ENCODE measurements around the gene SYT8. TPM values are rescaled to one million over a fixed set of nuclear protein-coding genes. Genes with fewer than 3 reads are reported as not detected.

SYT8 gene
- total RNA-seq, 1 experiment from 2014 or later = not detected

DNA sequence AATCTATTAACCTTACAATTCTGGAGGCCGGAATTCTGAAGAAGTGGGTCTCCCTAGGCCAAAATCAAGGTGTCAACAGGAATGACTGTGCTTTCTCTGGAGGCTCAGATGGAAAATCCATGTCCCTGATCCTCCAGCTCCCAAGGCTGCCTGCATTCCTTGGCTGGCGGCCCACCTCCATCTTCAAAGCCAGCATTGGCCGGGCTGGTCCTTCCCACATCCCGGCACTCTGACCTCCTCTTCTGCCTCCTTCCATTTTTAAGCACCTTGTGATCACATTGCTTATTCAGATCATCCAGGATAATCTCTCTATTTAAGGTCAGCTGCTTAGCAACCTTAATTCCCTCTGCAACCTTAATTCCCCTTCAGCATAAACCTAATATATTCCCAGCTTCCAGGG is 48.3 kb upstream of the SYT8 start:
- peaks cover 0 to 4% (median 0%) of the 10 kb centered on the region in 3 experiments; a peak in 2 of 7 replicates for H3K36me3 Mint-ChIP-seq (ENCODE audit: insufficient read depth in 1 of 3, low read depth in 3 of 3)
- H3K23me2 ChIP-seq (ENCODE audit: insufficient read length, low read depth, low read length, poor library complexity, severe bottlenecking) = no peaks in the 10 kb centered on the region
- H3K4me1 ChIP-seq (ENCODE audit: insufficient read depth, low read length) = no peaks in the 10 kb centered on the region
- no peak overlapping the region for H3K4me2 ChIP-seq (ENCODE audit: insufficient read depth, insufficient read length, low read length)
- no peak overlapping the region for H3K9ac ChIP-seq (ENCODE audit: extremely low read depth, insufficient read length, low read length)
- no peak overlapping the region for H3K27ac Mint-ChIP-seq
- no peak overlapping the region for H2BK12ac ChIP-seq (ENCODE audit: insufficient read length, low read depth, low read length)
- no CpG with 5 or more reads among the region's 4 CpGs for WGBS (ENCODE audit: extremely low coverage, insufficient read length, low lambda C conversion rate)
- H3K9me3 Mint-ChIP-seq = peaks cover 0 to 11% of the 10 kb centered on the region in 2 experiments; a peak in 3 of 5 replicates
- H4K8ac ChIP-seq (replicated peaks; ENCODE audit: insufficient read length, low read depth, low read length) = no peak overlapping the region
- H3T11ph ChIP-seq (ENCODE audit: low read length) = no peak overlapping the region
- H2BK5ac ChIP-seq (ENCODE audit: insufficient read length, low read length) = no peak overlapping the region
- H3K4ac ChIP-seq (ENCODE audit: low read depth, low read length) = no peak overlapping the region
- H3K4me1 Mint-ChIP-seq = peaks cover 20 to 26% of the 10 kb centered on the region in 2 experiments
- H3K9me3 ChIP-seq (ENCODE audit: control insufficient read depth, low read depth, low read length) = no peaks in the 10 kb centered on the region
- peaks cover 47% of the 10 kb centered on the region for H3K27me3 Mint-ChIP-seq (ENCODE audit: low read depth)
- H3K18ac ChIP-seq (ENCODE audit: insufficient read length, low read depth, low read length) = no peak overlapping the region
- TF ChIP-seq CTCF (conservative IDR thresholded peaks at IDR 0.05) = no peak
- no peak overlapping the region for H3K23ac ChIP-seq (ENCODE audit: insufficient read length, low read depth, low read length)
- H2BK15ac ChIP-seq (ENCODE audit: low read depth, low read length) = no peak overlapping the region
- no peaks in the 10 kb centered on the region for H4K20me1 ChIP-seq (ENCODE audit: control insufficient read depth, insufficient read depth, insufficient read length)
- H2AFZ ChIP-seq (ENCODE audit: low read length) = no peak overlapping the region
- no peaks in the 10 kb centered on the region for H3K27me3 ChIP-seq (ENCODE audit: insufficient read depth, low read length)
- H3K79me2 ChIP-seq (ENCODE audit: insufficient read depth, low read length) = no peaks in the 10 kb centered on the region
- no peak overlapping the region for H4K91ac ChIP-seq (ENCODE audit: insufficient read length, low read depth, low read length)
- H2BK120ac ChIP-seq (ENCODE audit: low read depth, low read length, poor library complexity, severe bottlenecking) = no peak overlapping the region
- H4K5ac ChIP-seq (ENCODE audit: insufficient read length, low read depth, low read length) = no peak overlapping the region
- no peaks in the 10 kb centered on the region for H3K79me1 ChIP-seq (ENCODE audit: insufficient read depth, low read depth, low read length, poor library complexity, severe bottlenecking)
- no peak overlapping the region for H2BK20ac ChIP-seq (ENCODE audit: low read depth, low read length, poor library complexity, severe bottlenecking)
- no peak overlapping the region for H2AK5ac ChIP-seq (ENCODE audit: insufficient read length, low read length)
- no peak for DNase-seq
- H3K27ac ChIP-seq (ENCODE audit: insufficient read length, low read depth, low read length) = no peak overlapping the region
- H3K56ac ChIP-seq (ENCODE audit: insufficient read length, low read depth, low read length) = no peak overlapping the region
- H3K4me3 Mint-ChIP-seq = no peak overlapping the region
- no peak overlapping the region for H3K14ac ChIP-seq (ENCODE audit: insufficient read depth, low read length)

All from H9 (cell line).